ENCODE results near the gene PDGFB.

Gene PDGFB

GRCh38 chr22:39205344-39206021 lies 39.3 kb downstream of the PDGFB start:
- Histone ChIP-seq H3K9me3 (ENCODE audit: severe bottlenecking) (no peaks in the 10 kb centered on the region), H3K27me3 (ENCODE audit: insufficient read depth, low read depth, severe bottlenecking) (no peaks in the 10 kb centered on the region), H3K4me3 (ENCODE audit: low read depth, low read length) (no peak overlapping the region), H3K36me3 (no peaks in the 10 kb centered on the region), H3K27ac (no peak overlapping the region)
- no peak for DNase-seq
- TF ChIP-seq CTCF (IDR thresholded peaks at IDR 0.05; ENCODE audit: low read depth, low read length), result no peak

GRCh38 chr22:39204216-39204615 lies 40.6 kb downstream of the PDGFB start:
- no peak for DNase-seq
- H3K4me3 ChIP-seq (ENCODE audit: low read depth, low read length), result no peak overlapping the region
- H3K27me3 ChIP-seq (ENCODE audit: insufficient read depth, low read depth, severe bottlenecking), result no peaks in the 10 kb centered on the region
- TF ChIP-seq CTCF (IDR thresholded peaks at IDR 0.05; ENCODE audit: low read depth, low read length), result no peak
- no peak overlapping the region for H3K27ac ChIP-seq
- no peaks in the 10 kb centered on the region for H3K9me3 ChIP-seq (ENCODE audit: severe bottlenecking)
- H3K36me3 ChIP-seq, result no peaks in the 10 kb centered on the region

GRCh38 chr22:39197578-39197977 lies 47.2 kb downstream of the PDGFB start:
- Histone ChIP-seq H3K36me3 (no peaks in the 10 kb centered on the region), H3K4me3 (ENCODE audit: low read depth, low read length) (no peak overlapping the region), H3K27ac (no peak overlapping the region), H3K27me3 (ENCODE audit: insufficient read depth, low read depth, severe bottlenecking) (no peaks in the 10 kb centered on the region), H3K9me3 (ENCODE audit: severe bottlenecking) (no peaks in the 10 kb centered on the region)
- no peak for TF ChIP-seq CTCF (IDR thresholded peaks at IDR 0.05; ENCODE audit: low read depth, low read length)
- DNase-seq, result no peak

GRCh38 chr22:39194098-39194497 lies 50.7 kb downstream of the PDGFB start:
- Histone ChIP-seq H3K27me3 (ENCODE audit: insufficient read depth, low read depth, severe bottlenecking) (no peaks in the 10 kb centered on the region), H3K4me3 (ENCODE audit: low read depth, low read length) (no peak overlapping the region), H3K36me3 (no peaks in the 10 kb centered on the region), H3K27ac (no peak overlapping the region), H3K9me3 (ENCODE audit: severe bottlenecking) (no peaks in the 10 kb centered on the region)
- no peak for DNase-seq
- no peak for TF ChIP-seq CTCF (IDR thresholded peaks at IDR 0.05; ENCODE audit: low read depth, low read length)

GRCh38 chr22:39188809-39189208 lies 56.0 kb downstream of the PDGFB start:
- Histone ChIP-seq H3K4me3 (ENCODE audit: low read depth, low read length) (no peak overlapping the region), H3K27me3 (ENCODE audit: insufficient read depth, low read depth, severe bottlenecking) (no peaks in the 10 kb centered on the region), H3K27ac (no peak overlapping the region), H3K36me3 (no peaks in the 10 kb centered on the region), H3K9me3 (ENCODE audit: severe bottlenecking) (peaks cover 5% of the 10 kb centered on the region)
- TF ChIP-seq CTCF (IDR thresholded peaks at IDR 0.05; ENCODE audit: low read depth, low read length), result no peak
- no peak for DNase-seq

GRCh38 chr22:39185601-39186012 lies 59.2 kb downstream of the PDGFB start:
- no peak overlapping the region for H3K4me3 ChIP-seq (ENCODE audit: low read depth, low read length)
- no peaks in the 10 kb centered on the region for H3K27me3 ChIP-seq (ENCODE audit: insufficient read depth, low read depth, severe bottlenecking)
- peaks cover 5% of the 10 kb centered on the region for H3K9me3 ChIP-seq (ENCODE audit: severe bottlenecking)
- H3K36me3 ChIP-seq, result no peaks in the 10 kb centered on the region
- H3K27ac ChIP-seq, result no peak overlapping the region
- DNase-seq, result no peak
- TF ChIP-seq CTCF (IDR thresholded peaks at IDR 0.05; ENCODE audit: low read depth, low read length), result no peak
